Panc1 (cell line): Measurements from ENCODE around the gene KDM2B.

Experiments used
- POLR2AphosphoS5 ChIP-seq: IDR thresholded peaks from 2 replicates; pipeline ENCODE4 v1.6.1; 2012; ENCODE audit warnings: mild to moderate bottlenecking, low read depth, low read length, moderate library complexity
- SIN3A ChIP-seq: IDR thresholded peaks from 2 replicates; pipeline ENCODE4 v1.6.1; 2012; ENCODE audit warnings: low read depth, mild to moderate bottlenecking, low read length, moderate library complexity, borderline replicate concordance; ENCODE audit not compliant: insufficient read depth
- TCF7L2 ChIP-seq: IDR thresholded peaks from 2 replicates; pipeline ENCODE4 v1.6.1; 2011; ENCODE audit warnings: mild to moderate bottlenecking, low read depth, low read length, inconsistent platforms
- TF ChIP-seq, protein P1 (sequence below): fragments of 450-650 bp; IDR thresholded peaks from 2 replicates; pipeline ENCODE4 v1.5.1; 2017; ENCODE audit warnings: mild to moderate bottlenecking
- TF ChIP-seq, protein P2 (sequence below), 2 experiments: IDR thresholded peaks; 2 replicates each; pipeline ENCODE4 v1.6.1; 2011 to 2012; ENCODE audit warnings: low read depth in 2 of 2, control low read depth in 1 of 2, low read length in 1 of 2, mild to moderate bottlenecking in 1 of 2, moderate library complexity in 1 of 2; ENCODE audit not compliant: insufficient read depth in 1 of 2

DNA sequence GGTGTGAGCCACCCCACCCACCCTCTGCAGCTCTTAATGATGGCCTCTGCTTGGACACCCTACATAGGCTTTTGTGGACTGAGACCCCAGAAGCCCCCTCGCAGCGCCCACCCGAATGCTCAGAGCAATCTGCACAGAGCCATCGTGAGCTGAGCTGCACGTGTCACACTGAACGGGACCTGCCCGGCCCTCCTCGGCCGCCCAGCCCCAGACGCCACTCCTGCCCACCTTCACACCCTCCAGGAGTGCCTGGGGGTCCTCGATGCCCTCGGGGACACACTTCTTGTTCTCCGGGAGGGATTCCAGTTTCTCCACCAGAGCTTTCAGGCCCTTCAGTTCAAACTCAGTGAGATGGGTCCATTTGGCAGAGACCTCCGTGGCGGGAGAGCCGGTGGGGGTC, 71.5 kb downstream of the KDM2B start:
- TF ChIP-seq, protein P1, sequence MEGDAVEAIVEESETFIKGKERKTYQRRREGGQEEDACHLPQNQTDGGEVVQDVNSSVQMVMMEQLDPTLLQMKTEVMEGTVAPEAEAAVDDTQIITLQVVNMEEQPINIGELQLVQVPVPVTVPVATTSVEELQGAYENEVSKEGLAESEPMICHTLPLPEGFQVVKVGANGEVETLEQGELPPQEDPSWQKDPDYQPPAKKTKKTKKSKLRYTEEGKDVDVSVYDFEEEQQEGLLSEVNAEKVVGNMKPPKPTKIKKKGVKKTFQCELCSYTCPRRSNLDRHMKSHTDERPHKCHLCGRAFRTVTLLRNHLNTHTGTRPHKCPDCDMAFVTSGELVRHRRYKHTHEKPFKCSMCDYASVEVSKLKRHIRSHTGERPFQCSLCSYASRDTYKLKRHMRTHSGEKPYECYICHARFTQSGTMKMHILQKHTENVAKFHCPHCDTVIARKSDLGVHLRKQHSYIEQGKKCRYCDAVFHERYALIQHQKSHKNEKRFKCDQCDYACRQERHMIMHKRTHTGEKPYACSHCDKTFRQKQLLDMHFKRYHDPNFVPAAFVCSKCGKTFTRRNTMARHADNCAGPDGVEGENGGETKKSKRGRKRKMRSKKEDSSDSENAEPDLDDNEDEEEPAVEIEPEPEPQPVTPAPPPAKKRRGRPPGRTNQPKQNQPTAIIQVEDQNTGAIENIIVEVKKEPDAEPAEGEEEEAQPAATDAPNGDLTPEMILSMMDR: no peak
- TF ChIP-seq, protein P2, sequence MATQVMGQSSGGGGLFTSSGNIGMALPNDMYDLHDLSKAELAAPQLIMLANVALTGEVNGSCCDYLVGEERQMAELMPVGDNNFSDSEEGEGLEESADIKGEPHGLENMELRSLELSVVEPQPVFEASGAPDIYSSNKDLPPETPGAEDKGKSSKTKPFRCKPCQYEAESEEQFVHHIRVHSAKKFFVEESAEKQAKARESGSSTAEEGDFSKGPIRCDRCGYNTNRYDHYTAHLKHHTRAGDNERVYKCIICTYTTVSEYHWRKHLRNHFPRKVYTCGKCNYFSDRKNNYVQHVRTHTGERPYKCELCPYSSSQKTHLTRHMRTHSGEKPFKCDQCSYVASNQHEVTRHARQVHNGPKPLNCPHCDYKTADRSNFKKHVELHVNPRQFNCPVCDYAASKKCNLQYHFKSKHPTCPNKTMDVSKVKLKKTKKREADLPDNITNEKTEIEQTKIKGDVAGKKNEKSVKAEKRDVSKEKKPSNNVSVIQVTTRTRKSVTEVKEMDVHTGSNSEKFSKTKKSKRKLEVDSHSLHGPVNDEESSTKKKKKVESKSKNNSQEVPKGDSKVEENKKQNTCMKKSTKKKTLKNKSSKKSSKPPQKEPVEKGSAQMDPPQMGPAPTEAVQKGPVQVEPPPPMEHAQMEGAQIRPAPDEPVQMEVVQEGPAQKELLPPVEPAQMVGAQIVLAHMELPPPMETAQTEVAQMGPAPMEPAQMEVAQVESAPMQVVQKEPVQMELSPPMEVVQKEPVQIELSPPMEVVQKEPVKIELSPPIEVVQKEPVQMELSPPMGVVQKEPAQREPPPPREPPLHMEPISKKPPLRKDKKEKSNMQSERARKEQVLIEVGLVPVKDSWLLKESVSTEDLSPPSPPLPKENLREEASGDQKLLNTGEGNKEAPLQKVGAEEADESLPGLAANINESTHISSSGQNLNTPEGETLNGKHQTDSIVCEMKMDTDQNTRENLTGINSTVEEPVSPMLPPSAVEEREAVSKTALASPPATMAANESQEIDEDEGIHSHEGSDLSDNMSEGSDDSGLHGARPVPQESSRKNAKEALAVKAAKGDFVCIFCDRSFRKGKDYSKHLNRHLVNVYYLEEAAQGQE (IDR thresholded peaks at IDR 0.05; ENCODE audit: insufficient read depth in 1 of 2, low read depth in 2 of 2, low read length in 1 of 2): no peak
- TF ChIP-seq SIN3A (no peak), POLR2AphosphoS5 (no peak), TCF7L2 (no peak)
